Limb (tissue), 2 donors: ENCODE results near the gene NEK1.
"Not testable (repeated sequence)": the region's sequence is repeated elsewhere in the genome, so short reads cannot be mapped to it uniquely, and the experiment has no call there.

ENCODE experiments used
- DNase-seq, 2 donors: peaks; one replicate each; pipeline ENCODE4 v3.0.0-alpha.2; 2016; ENCODE audit errors: extremely low spot score in 2 of 2

Gene NEK1

DNA sequence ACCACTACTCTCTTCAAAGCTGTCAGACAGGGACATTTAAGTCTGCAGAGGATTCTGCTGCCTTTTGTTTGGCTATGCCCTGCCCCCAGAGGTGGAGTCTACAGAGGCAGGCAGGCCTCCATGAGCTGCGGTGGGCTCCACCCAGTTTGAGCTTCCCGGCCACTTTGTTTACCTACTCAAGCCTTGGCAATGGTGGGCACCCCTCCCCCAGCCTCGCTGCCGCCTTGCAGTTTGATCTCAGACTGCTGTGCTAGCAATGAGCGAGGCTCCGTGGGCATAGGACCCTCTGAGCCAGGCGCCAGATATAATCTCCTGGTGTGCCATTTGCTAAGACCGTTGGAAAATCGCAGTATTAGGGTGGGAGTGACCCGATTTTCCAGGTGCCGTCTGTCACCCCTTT is 112.5 kb downstream of the NEK1 start:
- DNase-seq = not testable (repeated sequence)

- not testable (repeated sequence) for DNase-seq
Observed at GRCh38 chr4:169494234-169494633, 118.1 kb downstream of the NEK1 start.

DNA sequence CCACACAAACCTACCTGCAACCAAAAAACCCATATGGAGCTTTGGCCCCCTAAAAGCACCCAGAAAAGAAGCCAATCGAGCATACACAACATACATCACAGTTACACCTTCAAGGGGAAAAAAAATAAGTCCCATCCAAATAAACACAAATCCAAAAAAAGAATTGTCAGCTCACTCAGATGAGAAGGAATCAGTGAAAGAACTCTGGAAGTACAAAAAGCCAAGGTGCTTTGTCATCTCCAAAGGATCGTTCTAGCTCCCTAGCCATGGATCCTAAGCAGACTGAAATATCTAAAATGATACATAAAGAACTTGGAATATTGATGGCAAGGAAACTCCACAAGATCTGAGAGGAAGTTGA is 119.2 kb downstream of the NEK1 start:
- DNase-seq = no peak

GRCh38 chr4:169492436-169493163 is 119.8 kb downstream of the NEK1 start:
- no peak for DNase-seq

GRCh38 chr4:169491211-169491610 is 121.2 kb downstream of the NEK1 start:
- no peak for DNase-seq

DNA sequence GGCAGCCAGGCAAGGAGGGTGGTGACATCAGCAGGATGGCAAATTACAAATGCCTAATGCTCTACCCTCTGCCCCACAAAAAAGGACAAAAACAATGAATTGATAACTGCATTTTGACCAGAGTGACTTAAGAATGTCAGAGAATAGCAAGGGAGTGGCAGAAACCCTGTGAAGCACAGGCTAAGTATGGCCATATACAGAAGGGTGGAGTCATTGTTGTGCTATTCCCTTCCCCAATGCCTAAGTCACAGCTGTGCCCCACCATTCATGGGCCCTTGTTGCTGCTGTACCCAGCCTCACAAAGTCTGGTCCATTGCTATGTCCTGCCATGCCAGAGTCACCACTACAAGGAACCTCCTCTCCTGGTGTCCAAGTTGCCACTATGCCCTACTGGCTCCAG is 123.1 kb downstream of the NEK1 start:
- no peak for DNase-seq

- DNase-seq = peak; percentile 50 to 59
Observed at GRCh38 chr4:169485791-169486742, 126.3 kb downstream of the NEK1 start.

DNA sequence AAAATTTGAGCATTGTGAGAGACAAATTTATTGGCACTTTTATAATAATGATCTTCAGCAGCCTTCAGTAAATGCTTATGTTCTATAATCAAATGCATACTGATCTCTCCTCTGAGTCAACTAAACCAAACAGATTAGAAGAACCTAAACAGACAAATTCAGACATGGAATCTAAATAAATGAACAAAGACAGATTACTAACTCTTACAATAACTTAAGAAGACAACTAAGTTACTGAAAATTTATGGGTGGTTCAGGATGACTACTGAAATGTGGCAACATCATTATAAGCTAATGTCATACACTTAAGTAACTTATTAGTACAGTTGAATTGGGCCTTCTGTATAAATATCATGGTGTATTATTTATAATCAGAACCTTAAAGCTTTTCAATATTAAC is 127.3 kb downstream of the NEK1 start:
- no peak for DNase-seq

DNA sequence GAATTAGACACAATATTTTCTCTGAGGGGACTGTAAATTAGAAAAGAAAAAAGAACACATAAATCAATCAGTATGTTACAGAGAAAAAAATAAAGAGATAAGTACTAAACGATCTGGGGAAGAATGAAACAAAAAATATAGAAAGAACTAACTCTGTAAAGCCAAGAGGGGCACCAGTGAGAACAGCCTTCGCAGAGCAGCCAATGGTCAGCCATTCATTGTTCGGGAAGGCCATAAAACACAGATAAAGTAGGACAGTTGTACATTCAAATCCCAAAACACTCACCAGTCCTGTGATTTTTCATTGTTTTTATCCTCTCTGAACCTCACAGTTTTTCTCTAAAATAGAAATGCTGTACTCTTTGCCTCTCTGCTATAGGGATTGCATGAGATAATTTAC is 127.9 kb downstream of the NEK1 start:
- DNase-seq = no peak

GRCh38 chr4:169464080-169464479 is 148.3 kb downstream of the NEK1 start:
- DNase-seq = no peak

GRCh38 chr4:169460081-169460480 is 152.3 kb downstream of the NEK1 start:
- no peak for DNase-seq

- no peak for DNase-seq
Observed at GRCh38 chr4:169458575-169458974, 153.8 kb downstream of the NEK1 start.

- not testable (repeated sequence) for DNase-seq
Observed at GRCh38 chr4:169452644-169453043, 159.7 kb downstream of the NEK1 start.

- not testable (repeated sequence) for DNase-seq
Observed at GRCh38 chr4:169448935-169449334, 163.4 kb downstream of the NEK1 start.

- DNase-seq = no peak
Observed at GRCh38 chr4:169446824-169447223, 165.6 kb downstream of the NEK1 start.

GRCh38 chr4:169443748-169444147 is 168.6 kb downstream of the NEK1 start:
- no peak for DNase-seq

GRCh38 chr4:169440446-169440845 is 171.9 kb downstream of the NEK1 start:
- DNase-seq = no peak

- DNase-seq = peak in 1 of 2 donors; percentile 64
Observed at GRCh38 chr4:169439244-169439643, 173.1 kb downstream of the NEK1 start.

- no peak for DNase-seq
Observed at GRCh38 chr4:169438057-169438480, 174.3 kb downstream of the NEK1 start.

DNA sequence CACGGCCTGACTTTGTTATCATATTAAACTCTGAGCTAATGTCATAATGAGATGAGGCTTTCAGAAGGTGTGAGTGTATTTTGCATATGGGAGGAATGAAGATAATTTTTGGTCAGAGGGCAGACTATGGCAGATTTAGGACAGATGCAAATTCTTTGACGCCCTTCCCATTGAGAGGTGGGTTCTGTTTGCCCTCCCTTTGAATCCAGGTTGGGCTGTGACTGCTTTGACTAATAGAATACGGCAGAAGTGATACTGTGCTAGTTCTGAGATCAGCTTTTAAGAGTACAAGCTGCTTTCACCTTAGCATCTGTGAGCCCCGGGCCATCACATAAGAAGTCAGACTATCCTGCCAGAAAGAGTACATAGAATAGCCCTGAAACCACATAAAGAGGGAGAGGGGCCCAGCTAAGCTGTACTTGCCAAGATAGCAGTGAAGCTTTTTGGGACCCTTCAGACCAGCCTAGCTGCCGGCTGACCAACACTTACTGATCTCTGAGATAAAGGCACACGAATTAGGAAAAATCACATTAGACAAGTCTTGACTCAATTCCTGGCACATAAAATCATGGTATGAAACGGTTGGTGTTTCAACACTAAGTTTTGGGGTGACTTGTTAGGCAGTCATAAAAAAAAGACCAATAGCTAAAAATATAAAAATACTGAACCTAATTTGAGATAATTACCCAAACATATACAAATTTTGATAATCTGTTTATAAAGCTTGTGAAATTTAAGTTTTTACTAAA is 174.9 kb downstream of the NEK1 start:
- no peak for DNase-seq

DNA sequence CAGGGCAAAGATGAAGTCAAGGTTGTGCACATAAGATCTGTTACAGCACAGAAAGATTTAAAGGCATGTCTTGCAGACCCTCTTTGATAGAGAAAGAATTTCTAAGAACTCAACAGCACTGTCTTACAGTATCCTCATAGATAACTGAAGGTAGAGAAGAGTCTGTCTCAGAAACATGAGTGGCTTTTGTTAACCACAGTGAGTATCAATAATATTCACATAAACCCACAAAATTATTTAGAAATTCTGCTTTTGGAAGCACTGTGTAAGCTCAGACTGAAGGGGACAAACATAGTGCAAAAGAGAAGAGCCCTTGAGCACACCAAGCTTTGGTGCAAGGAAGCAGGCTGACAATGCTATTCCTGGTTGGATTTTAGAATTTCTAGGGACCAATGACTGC is 175.6 kb downstream of the NEK1 start:
- DNase-seq = no peak

- DNase-seq = no peak
Observed at GRCh38 chr4:169428376-169428775, 184.0 kb downstream of the NEK1 start.
